ENCODE data around the gene FBL. TPM values are rescaled to one million over a fixed set of nuclear protein-coding genes. Genes with fewer than 3 reads are reported as not detected.

Gene FBL
- total and polyA plus RNA-seq, 10 of the 15 experiments (the other 5 are each of a cell fraction or from before 2014, with no cell fraction given) = 156 to 1,083 (median 478) TPM

DNA sequence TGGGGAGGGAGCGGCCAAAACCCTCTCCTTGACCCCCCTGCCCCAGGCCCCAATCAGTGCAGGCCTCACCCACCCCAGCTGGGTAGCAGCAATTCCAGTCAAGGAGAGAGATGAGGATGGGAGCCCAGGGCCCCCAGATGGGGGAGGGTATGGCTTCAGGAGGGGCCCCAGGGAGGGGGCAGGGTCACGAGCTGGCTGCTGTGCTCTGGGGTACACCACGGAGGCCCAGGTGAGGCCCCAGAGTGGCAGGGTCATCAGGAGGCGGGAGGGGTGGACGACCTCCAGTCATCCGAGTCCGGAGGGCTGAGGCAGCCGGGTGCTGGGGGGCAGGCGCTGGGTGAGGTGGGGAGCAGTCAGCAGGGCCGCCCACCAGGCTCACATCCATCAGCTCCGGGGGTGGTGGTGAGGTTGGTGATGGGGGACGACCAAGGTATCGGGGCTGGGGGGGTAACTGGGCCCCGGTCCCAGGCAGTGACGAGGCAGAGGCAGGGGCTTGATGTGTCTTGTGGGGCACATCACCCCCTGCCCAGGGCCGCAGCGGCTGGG is 20.6 kb downstream of the FBL start:
- RAD21 ChIA-PET (ENCODE audit: unreplicated experiment) = no interaction called here
- no peak overlapping the region for H3K4me2 ChIP-seq (ENCODE audit: control insufficient read depth, insufficient read depth)
- peaks cover 14% of the 10 kb centered on the region for H3K4me1 ChIP-seq (ENCODE audit: control insufficient read depth, insufficient read depth, low read length)
- H3K27ac ChIP-seq (ENCODE audit: control insufficient read depth, insufficient read depth) = no peak overlapping the region
- DNase-seq (ENCODE audit: low read depth, low spot score) (no peak), FAIRE-seq (no peak), ATAC-seq (no peak)
- POLR2A ChIA-PET = interaction anchor here (2.1 kb wide), 1 partner anchor 8 kb away, joined by 10 read pairs; no protein-coding TSS in a partner anchor
- TF ChIP-seq, protein P1, sequence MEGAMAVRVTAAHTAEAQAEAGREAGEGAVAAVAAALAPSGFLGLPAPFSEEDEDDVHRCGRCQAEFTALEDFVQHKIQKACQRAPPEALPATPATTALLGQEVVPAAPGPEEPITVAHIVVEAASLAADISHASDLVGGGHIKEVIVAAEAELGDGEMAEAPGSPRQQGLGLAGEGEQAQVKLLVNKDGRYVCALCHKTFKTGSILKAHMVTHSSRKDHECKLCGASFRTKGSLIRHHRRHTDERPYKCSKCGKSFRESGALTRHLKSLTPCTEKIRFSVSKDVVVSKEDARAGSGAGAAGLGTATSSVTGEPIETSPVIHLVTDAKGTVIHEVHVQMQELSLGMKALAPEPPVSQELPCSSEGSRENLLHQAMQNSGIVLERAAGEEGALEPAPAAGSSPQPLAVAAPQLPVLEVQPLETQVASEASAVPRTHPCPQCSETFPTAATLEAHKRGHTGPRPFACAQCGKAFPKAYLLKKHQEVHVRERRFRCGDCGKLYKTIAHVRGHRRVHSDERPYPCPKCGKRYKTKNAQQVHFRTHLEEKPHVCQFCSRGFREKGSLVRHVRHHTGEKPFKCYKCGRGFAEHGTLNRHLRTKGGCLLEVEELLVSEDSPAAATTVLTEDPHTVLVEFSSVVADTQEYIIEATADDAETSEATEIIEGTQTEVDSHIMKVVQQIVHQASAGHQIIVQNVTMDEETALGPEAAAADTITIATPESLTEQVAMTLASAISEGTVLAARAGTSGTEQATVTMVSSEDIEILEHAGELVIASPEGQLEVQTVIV (IDR thresholded peaks at IDR 0.05; ENCODE audit: borderline replicate concordance, partially characterized antibody) = no peak
- TF ChIP-seq TBL1XR1 (IDR thresholded peaks at IDR 0.05; ENCODE audit: low read depth, low read length) (no peak), FOXK2 (IDR thresholded peaks at IDR 0.05) (no peak), DPF2 (IDR thresholded peaks at IDR 0.05) (no peak), IRF4 (IDR thresholded peaks at IDR 0.05; ENCODE audit: low read depth, low read length) (no peak), POLR2AphosphoS2 (IDR thresholded peaks at IDR 0.05; ENCODE audit: low read depth, low read length) (no peak), NR2C1 (IDR thresholded peaks at IDR 0.05) (no peak), NBN (IDR thresholded peaks at IDR 0.05) (no peak), NR2C2 (IDR thresholded peaks at IDR 0.05; ENCODE audit: borderline replicate concordance, control insufficient read depth, insufficient read length, low read depth) (no peak), BRCA1 (IDR thresholded peaks at IDR 0.05; ENCODE audit: low read depth, low read length) (no peak)
- TF ChIP-seq, protein P2, sequence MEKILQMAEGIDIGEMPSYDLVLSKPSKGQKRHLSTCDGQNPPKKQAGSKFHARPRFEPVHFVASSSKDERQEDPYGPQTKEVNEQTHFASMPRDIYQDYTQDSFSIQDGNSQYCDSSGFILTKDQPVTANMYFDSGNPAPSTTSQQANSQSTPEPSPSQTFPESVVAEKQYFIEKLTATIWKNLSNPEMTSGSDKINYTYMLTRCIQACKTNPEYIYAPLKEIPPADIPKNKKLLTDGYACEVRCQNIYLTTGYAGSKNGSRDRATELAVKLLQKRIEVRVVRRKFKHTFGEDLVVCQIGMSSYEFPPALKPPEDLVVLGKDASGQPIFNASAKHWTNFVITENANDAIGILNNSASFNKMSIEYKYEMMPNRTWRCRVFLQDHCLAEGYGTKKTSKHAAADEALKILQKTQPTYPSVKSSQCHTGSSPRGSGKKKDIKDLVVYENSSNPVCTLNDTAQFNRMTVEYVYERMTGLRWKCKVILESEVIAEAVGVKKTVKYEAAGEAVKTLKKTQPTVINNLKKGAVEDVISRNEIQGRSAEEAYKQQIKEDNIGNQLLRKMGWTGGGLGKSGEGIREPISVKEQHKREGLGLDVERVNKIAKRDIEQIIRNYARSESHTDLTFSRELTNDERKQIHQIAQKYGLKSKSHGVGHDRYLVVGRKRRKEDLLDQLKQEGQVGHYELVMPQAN (conservative IDR thresholded peaks at IDR 0.05) = no peak
- TF ChIP-seq, protein P3, sequence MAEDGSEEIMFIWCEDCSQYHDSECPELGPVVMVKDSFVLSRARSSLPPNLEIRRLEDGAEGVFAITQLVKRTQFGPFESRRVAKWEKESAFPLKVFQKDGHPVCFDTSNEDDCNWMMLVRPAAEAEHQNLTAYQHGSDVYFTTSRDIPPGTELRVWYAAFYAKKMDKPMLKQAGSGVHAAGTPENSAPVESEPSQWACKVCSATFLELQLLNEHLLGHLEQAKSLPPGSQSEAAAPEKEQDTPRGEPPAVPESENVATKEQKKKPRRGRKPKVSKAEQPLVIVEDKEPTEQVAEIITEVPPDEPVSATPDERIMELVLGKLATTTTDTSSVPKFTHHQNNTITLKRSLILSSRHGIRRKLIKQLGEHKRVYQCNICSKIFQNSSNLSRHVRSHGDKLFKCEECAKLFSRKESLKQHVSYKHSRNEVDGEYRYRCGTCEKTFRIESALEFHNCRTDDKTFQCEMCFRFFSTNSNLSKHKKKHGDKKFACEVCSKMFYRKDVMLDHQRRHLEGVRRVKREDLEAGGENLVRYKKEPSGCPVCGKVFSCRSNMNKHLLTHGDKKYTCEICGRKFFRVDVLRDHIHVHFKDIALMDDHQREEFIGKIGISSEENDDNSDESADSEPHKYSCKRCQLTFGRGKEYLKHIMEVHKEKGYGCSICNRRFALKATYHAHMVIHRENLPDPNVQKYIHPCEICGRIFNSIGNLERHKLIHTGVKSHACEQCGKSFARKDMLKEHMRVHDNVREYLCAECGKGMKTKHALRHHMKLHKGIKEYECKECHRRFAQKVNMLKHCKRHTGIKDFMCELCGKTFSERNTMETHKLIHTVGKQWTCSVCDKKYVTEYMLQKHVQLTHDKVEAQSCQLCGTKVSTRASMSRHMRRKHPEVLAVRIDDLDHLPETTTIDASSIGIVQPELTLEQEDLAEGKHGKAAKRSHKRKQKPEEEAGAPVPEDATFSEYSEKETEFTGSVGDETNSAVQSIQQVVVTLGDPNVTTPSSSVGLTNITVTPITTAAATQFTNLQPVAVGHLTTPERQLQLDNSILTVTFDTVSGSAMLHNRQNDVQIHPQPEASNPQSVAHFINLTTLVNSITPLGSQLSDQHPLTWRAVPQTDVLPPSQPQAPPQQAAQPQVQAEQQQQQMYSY (CRISPR knock-in tag; IDR thresholded peaks at IDR 0.05) = no peak
- TF ChIP-seq, protein P4, sequence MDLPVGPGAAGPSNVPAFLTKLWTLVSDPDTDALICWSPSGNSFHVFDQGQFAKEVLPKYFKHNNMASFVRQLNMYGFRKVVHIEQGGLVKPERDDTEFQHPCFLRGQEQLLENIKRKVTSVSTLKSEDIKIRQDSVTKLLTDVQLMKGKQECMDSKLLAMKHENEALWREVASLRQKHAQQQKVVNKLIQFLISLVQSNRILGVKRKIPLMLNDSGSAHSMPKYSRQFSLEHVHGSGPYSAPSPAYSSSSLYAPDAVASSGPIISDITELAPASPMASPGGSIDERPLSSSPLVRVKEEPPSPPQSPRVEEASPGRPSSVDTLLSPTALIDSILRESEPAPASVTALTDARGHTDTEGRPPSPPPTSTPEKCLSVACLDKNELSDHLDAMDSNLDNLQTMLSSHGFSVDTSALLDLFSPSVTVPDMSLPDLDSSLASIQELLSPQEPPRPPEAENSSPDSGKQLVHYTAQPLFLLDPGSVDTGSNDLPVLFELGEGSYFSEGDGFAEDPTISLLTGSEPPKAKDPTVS (IDR thresholded peaks at IDR 0.05; ENCODE audit: low read depth, low read length) = no peak
- CTCF ChIA-PET = interaction anchor here (0.7 to 1.5 kb wide), 2 partner anchors 18 to 145 kb away, joined by 3 to 4 read pairs; partner anchors contain the start of gene PSMC4
- peaks cover 6% of the 10 kb centered on the region for H3K79me2 ChIP-seq (ENCODE audit: control insufficient read depth, insufficient read depth, low read length)
- no TSS peak for BruUV-seq (replicated peaks)
- no peak overlapping the region for H3K4me3 ChIP-seq
- no peak overlapping the region for H2AFZ ChIP-seq (ENCODE audit: control insufficient read depth, low read depth, low read length)
- 100% methylated on average over 10 of the region's 17 CpGs for WGBS (ENCODE audit: insufficient coverage, insufficient replicate concordance, low lambda C conversion rate, missing lambda C conversion rate)
- H4K20me1 ChIP-seq (ENCODE audit: control insufficient read depth, insufficient read depth) = no peaks in the 10 kb centered on the region
- H3K36me3 ChIP-seq (ENCODE audit: control insufficient read depth in 2 of 2, insufficient read depth in 2 of 2, low read length in 1 of 2) = peaks cover 13 to 16% of the 10 kb centered on the region in 2 experiments
- intact Hi-C loops (cut with micrococcal nuclease; ENCODE audit: unreplicated experiment) (no loop called here), in situ Hi-C loops (cut with MboI) (no loop called here)
- no peaks in the 10 kb centered on the region for H3K9me3 ChIP-seq (replicated peaks; ENCODE audit: control insufficient read depth, insufficient read depth, low read length)
- H3K9ac ChIP-seq (ENCODE audit: control insufficient read depth, insufficient read depth, low read length) = no peak overlapping the region
- H3K27me3 ChIP-seq (replicated peaks in 1 of 2; ENCODE audit: control insufficient read depth in 2 of 2, insufficient read depth in 2 of 2, low read length in 1 of 2) = no peaks in the 10 kb centered on the region
- SMC1A ChIA-PET (ENCODE audit: uncharacterized antibody, unreplicated experiment) = no interaction called here

Measured in GM12878 (cell line).